Measurements from ENCODE around the gene ACOT12.

GRCh38 chr5:81283976-81284375 lies 110.0 kb downstream of the ACOT12 start:
- TF ChIP-seq ZFP30 (CRISPR knock-in tag; IDR thresholded peaks at IDR 0.05) (no peak), ESRRG (CRISPR knock-in tag; IDR thresholded peaks at IDR 0.05) (no peak), CREB5 (CRISPR knock-in tag; IDR thresholded peaks at IDR 0.05; ENCODE audit: low read depth) (no peak), SNAI2 (CRISPR knock-in tag; IDR thresholded peaks at IDR 0.05) (no peak), CSDC2 (CRISPR knock-in tag; IDR thresholded peaks at IDR 0.05) (no peak), CSRNP3 (CRISPR knock-in tag; IDR thresholded peaks at IDR 0.05) (no peak), ARNTL (CRISPR knock-in tag; IDR thresholded peaks at IDR 0.05; ENCODE audit: borderline replicate concordance, low read depth) (no peak), RARB (CRISPR knock-in tag; IDR thresholded peaks at IDR 0.05) (no peak), TCF4 (CRISPR knock-in tag; IDR thresholded peaks at IDR 0.05; ENCODE audit: borderline replicate concordance) (no peak), POU6F1 (CRISPR knock-in tag; IDR thresholded peaks at IDR 0.05; ENCODE audit: borderline replicate concordance, low read depth) (no peak), ZNF565 (CRISPR knock-in tag; conservative IDR thresholded peaks at IDR 0.05; ENCODE audit: low read depth) (no peak), PPARA (CRISPR knock-in tag; IDR thresholded peaks at IDR 0.05; ENCODE audit: borderline replicate concordance) (no peak), ZC3H10 (CRISPR knock-in tag; IDR thresholded peaks at IDR 0.05) (no peak)

All from SK-N-SH treated with all-trans-retinoic acid at 6 μM for 48 hours (cell line).